Astrocyte (in vitro differentiated cells and primary cell): ENCODE results near the gene SLC25A20.

Experiments
- CTCF ChIP-seq: IDR thresholded peaks from 2 replicates; pipeline ENCODE4 v1.5.1; 2011; ENCODE audit warnings: low read depth, mild to moderate bottlenecking, inconsistent platforms, low read length, moderate library complexity; ENCODE audit not compliant: insufficient read depth
- EZH2 ChIP-seq: IDR thresholded peaks from 2 replicates; pipeline ENCODE4 v1.6.1; 2012; ENCODE audit warnings: mild to moderate bottlenecking, low read length, inconsistent platforms; ENCODE audit not compliant: insufficient read depth

- TF ChIP-seq CTCF (no peak), EZH2 (no peak)
Measured at GRCh38 chr3:48851407-48851806, 47.3 kb downstream of the SLC25A20 start.
